HCT116 (cell line): ENCODE measurements around the gene ACP6. TPM values are rescaled to one million over a fixed set of nuclear protein-coding genes. Genes with fewer than 3 reads are reported as not detected.

Source experiments
- ATAC-seq: fragments of 200-7000 bp; cut with Tn5 transposase; 2 replicates; pipeline ENCODE4 v1.9.1; 2020; ENCODE audit warnings: mild to moderate bottlenecking, moderate library complexity
- BruUV-seq: library from RNA; stranded (reverse); fragments of 400-500 nt; replicated peaks from 2 replicates; lab custom pipeline; 2021; lab: Mats Ljungman, UMichigan
- CTCF ChIA-PET: fragments of 300-600 bp; sonication (Branson Sonifier 250); formaldehyde crosslinking; loops from one replicate; lab custom pipeline; 2021; ENCODE audit warnings: antibody characterized with exemption; lab: Charles Lee
- POLR2A ChIA-PET: fragments of 300-600, 350-600 bp; sonication (Branson Sonifier 250); formaldehyde crosslinking; loops from one replicate; lab custom pipeline; 2021; ENCODE audit warnings: antibody characterized with exemption; lab: Charles Lee
- RAD21 ChIA-PET, 2 experiments: fragments of 300-600 bp; sonication (Branson Sonifier 250); formaldehyde crosslinking; loops; one replicate each; lab custom pipeline; 2023; ENCODE audit warnings: low total read pairs in 2 of 2; ENCODE audit not compliant: uncharacterized antibody in 2 of 2, unreplicated experiment in 2 of 2, low non-redundant PET in 1 of 2; lab: Charles Lee
- DNase-seq: peaks from one replicate; pipeline ENCODE4 v3.0.0-alpha.2; 2010; ENCODE audit warnings: low read depth, low spot score
- H2AFZ ChIP-seq: fragments of 200-600 bp; shearing (Covaris generic), sonication (generic); 2 replicates; pipeline ENCODE4 v1.6.1; 2017; ENCODE audit warnings: low read depth, mixed run types, mixed read lengths, antibody characterized with exemption, low read length; ENCODE audit not compliant: poor library complexity, severe bottlenecking
- H3K27ac ChIP-seq: 2 replicates; pipeline ENCODE4 v1.5.1; 2012; ENCODE audit warnings: low read depth, low read length
- H3K27me3 ChIP-seq: fragments of 200-600 bp; sonication (generic); 2 replicates; pipeline ENCODE4 v1.6.1; 2016; ENCODE audit warnings: mixed run types, low read length, mixed read lengths; ENCODE audit not compliant: insufficient read depth
- H3K36me3 ChIP-seq, 2 experiments: fragments of 200-500 bp in 1 of 2; fragments of 200-600 bp in 1 of 2; sonication (Bioruptor generic) in 1 of 2; sonication (generic) in 1 of 2; 2 replicates each; pipeline versions ENCODE4 v1.5.1 to v1.6.1; 2014 to 2016; ENCODE audit warnings: low read length in 2 of 2, inconsistent platforms in 1 of 2, mixed read lengths in 1 of 2, mixed run types in 1 of 2; ENCODE audit not compliant: insufficient read depth in 2 of 2, control insufficient read depth in 1 of 2
- H3K4me1 ChIP-seq, 2 experiments: fragments of 200-600 bp in 1 of 2; sonication (generic) in 1 of 2; 2 replicates each; pipeline versions ENCODE4 v1.5.1 to v1.6.1; 2012 to 2017; ENCODE audit warnings: low read length in 2 of 2, inconsistent platforms in 1 of 2, mild to moderate bottlenecking in 1 of 2, mixed read lengths in 1 of 2, mixed run types in 1 of 2, moderate library complexity in 1 of 2; ENCODE audit not compliant: insufficient read depth in 2 of 2, control insufficient read depth in 1 of 2
- H3K4me2 ChIP-seq: fragments of 200-600 bp; sonication (generic); 2 replicates; pipeline ENCODE4 v1.6.1; 2017; ENCODE audit warnings: mixed run types, low read length, mixed read lengths
- H3K4me3 ChIP-seq, 2 experiments: fragments of 200-600 bp in 1 of 2; sonication (generic) in 1 of 2; replicated peaks in 1 of 2; 2 replicates each; pipeline ENCODE4 v1.5.1; 2011 to 2016; ENCODE audit warnings: low read length in 2 of 2, control low read depth in 1 of 2, low read depth in 1 of 2, mild to moderate bottlenecking in 1 of 2, mixed read lengths in 1 of 2, mixed run types in 1 of 2
- H3K79me2 ChIP-seq: fragments of 200-600 bp; sonication (generic); 2 replicates; pipeline ENCODE4 v1.6.1; 2017; ENCODE audit warnings: mild to moderate bottlenecking, mixed run types, low read length, moderate library complexity, mixed read lengths; ENCODE audit not compliant: insufficient read depth
- H3K9ac ChIP-seq: fragments of 200-600 bp; sonication (generic); 2 replicates; pipeline ENCODE4 v1.6.1; 2016; ENCODE audit warnings: low read length, mixed read lengths
- H3K9me2 ChIP-seq: fragments of 200-600 bp; sonication (generic), shearing (Covaris generic); 2 replicates; pipeline ENCODE4 v1.6.1; 2017; ENCODE audit warnings: mixed run types, mild to moderate bottlenecking, moderate library complexity; ENCODE audit not compliant: insufficient read depth
- H3K9me3 ChIP-seq, 2 experiments: fragments of 200-500 bp in 1 of 2; fragments of 200-600 bp in 1 of 2; sonication (Bioruptor generic) in 1 of 2; sonication (generic) in 1 of 2; 2 replicates each; pipeline ENCODE4 v1.6.1; 2014 to 2017; ENCODE audit warnings: low read length in 2 of 2, mixed read lengths in 2 of 2, inconsistent platforms in 1 of 2, low read depth in 1 of 2, mild to moderate bottlenecking in 1 of 2, mixed run types in 1 of 2, moderate library complexity in 1 of 2; ENCODE audit not compliant: control insufficient read depth in 1 of 2, insufficient read depth in 1 of 2
- H4K20me1 ChIP-seq: fragments of 200-600 bp; sonication (generic), shearing (Covaris generic); 2 replicates; pipeline ENCODE4 v1.6.1; 2017; ENCODE audit warnings: mixed run types, mild to moderate bottlenecking, moderate library complexity; ENCODE audit not compliant: insufficient read depth
- ZBTB33 ChIP-seq: IDR thresholded peaks from 2 replicates; pipeline ENCODE4 v1.6.1; 2011; ENCODE audit warnings: mild to moderate bottlenecking, low read length, moderate library complexity; ENCODE audit not compliant: insufficient replicate concordance; ENCODE audit errors: extremely low read depth
- intact Hi-C: fragments of 100-400 bp; cut with micrococcal nuclease; formaldehyde crosslinking; loops from 2 replicates; pipeline ENCODE4 v1.10.0; 2022
- total RNA-seq: library from RNA; stranded (reverse); gene quantifications from one replicate; pipeline ENCODE4 v1.2.1, GENCODE V29; 2021; ENCODE audit not compliant: unreplicated experiment
- TF ChIP-seq, protein P1 (sequence below): IDR thresholded peaks from 2 replicates; pipeline ENCODE4 v1.6.1; 2012; ENCODE audit warnings: low read depth

ACP6 gene
- total RNA-seq, 1 experiment from 2014 or later = 26.4 TPM

GRCh38 chr1:147624529-147624928 lies 45.8 kb downstream of the ACP6 start:
- Histone ChIP-seq H3K27ac (no peak overlapping the region), H4K20me1 (no peaks in the 10 kb centered on the region), H3K36me3 (peaks cover 7 to 16% of the 10 kb centered on the region in 2 experiments; a peak in 2 of 4 replicates), H3K9ac (no peak overlapping the region), H3K4me1 (no peaks in the 10 kb centered on the region), H3K9me3 (no peaks in the 10 kb centered on the region), H3K27me3 (no peaks in the 10 kb centered on the region), H3K4me3 (no peak overlapping the region), H3K4me2 (no peak overlapping the region), H2AFZ (no peak overlapping the region), H3K9me2 (no peaks in the 10 kb centered on the region), H3K79me2 (no peaks in the 10 kb centered on the region)
- ChIA-PET POLR2A (no interaction called here), RAD21 (no interaction called here), CTCF (no interaction called here)
- intact Hi-C loops = no loop called here
- BruUV-seq = no TSS peak
- TF ChIP-seq, protein P1, sequence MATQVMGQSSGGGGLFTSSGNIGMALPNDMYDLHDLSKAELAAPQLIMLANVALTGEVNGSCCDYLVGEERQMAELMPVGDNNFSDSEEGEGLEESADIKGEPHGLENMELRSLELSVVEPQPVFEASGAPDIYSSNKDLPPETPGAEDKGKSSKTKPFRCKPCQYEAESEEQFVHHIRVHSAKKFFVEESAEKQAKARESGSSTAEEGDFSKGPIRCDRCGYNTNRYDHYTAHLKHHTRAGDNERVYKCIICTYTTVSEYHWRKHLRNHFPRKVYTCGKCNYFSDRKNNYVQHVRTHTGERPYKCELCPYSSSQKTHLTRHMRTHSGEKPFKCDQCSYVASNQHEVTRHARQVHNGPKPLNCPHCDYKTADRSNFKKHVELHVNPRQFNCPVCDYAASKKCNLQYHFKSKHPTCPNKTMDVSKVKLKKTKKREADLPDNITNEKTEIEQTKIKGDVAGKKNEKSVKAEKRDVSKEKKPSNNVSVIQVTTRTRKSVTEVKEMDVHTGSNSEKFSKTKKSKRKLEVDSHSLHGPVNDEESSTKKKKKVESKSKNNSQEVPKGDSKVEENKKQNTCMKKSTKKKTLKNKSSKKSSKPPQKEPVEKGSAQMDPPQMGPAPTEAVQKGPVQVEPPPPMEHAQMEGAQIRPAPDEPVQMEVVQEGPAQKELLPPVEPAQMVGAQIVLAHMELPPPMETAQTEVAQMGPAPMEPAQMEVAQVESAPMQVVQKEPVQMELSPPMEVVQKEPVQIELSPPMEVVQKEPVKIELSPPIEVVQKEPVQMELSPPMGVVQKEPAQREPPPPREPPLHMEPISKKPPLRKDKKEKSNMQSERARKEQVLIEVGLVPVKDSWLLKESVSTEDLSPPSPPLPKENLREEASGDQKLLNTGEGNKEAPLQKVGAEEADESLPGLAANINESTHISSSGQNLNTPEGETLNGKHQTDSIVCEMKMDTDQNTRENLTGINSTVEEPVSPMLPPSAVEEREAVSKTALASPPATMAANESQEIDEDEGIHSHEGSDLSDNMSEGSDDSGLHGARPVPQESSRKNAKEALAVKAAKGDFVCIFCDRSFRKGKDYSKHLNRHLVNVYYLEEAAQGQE = no peak
- no peak for TF ChIP-seq ZBTB33
- no peak for ATAC-seq
- no peak for DNase-seq
